SK-N-SH (cell line): ENCODE results near the gene SGSM2. TPM values are rescaled to one million over a fixed set of nuclear protein-coding genes. Genes with fewer than 3 reads are reported as not detected.

Experiments used
- CTCF ChIA-PET: fragments of 300-600, 350-600 bp; formaldehyde crosslinking; extraction: SDS; loops from one replicate; lab custom pipeline; 2021; lab: Yijun Ruan, JAX
- POLR2A ChIA-PET: fragments of 350-600 bp; sonication (Branson Sonifier 250); formaldehyde crosslinking; extraction: SDS; loops from one replicate; lab custom pipeline; 2020; ENCODE audit warnings: antibody characterized with exemption, inconsistent platforms; lab: Yijun Ruan, JAX
- DNase-seq: peaks from one replicate; pipeline ENCODE4 v3.0.0; 2012
- H2AFZ ChIP-seq: fragments of 200-600 bp; sonication (generic); 2 replicates; pipeline ENCODE4 v1.8.1; 2016; ENCODE audit warnings: antibody characterized with exemption, mild to moderate bottlenecking, low read depth
- H3F3A ChIP-seq: fragments of 200-600 bp; sonication (generic); replicated peaks from 2 replicates; pipeline ENCODE3; 2016; ENCODE audit warnings: antibody characterized with exemption, mild to moderate bottlenecking; ENCODE audit not compliant: insufficient read depth
- H3K27ac ChIP-seq, 2 experiments: fragments of 200-500 bp in 1 of 2; fragments of 200-600 bp in 1 of 2; sonication (Bioruptor generic) in 1 of 2; sonication (generic), shearing (Covaris generic) in 1 of 2; 2 replicates each; pipeline versions ENCODE4 v1.5.1 to v1.6.1; 2014 to 2016; ENCODE audit warnings: low read depth in 2 of 2, inconsistent platforms in 1 of 2, low read length in 1 of 2, mild to moderate bottlenecking in 1 of 2, mixed read lengths in 1 of 2
- H3K27me3 ChIP-seq: fragments of 200-600 bp; sonication (generic), shearing (Covaris generic); 2 replicates; pipeline ENCODE4 v1.6.1; 2016; ENCODE audit warnings: mixed run types; ENCODE audit not compliant: insufficient read depth
- H3K36me3 ChIP-seq, 2 experiments: fragments of 200-500 bp in 1 of 2; fragments of 200-600 bp in 1 of 2; sonication (Bioruptor generic) in 1 of 2; sonication (generic) in 1 of 2; replicated peaks in 1 of 2; 2 replicates each; pipeline versions ENCODE3 to v1.5.1; 2014 to 2016; ENCODE audit warnings: low read length in 1 of 2, mild to moderate bottlenecking in 1 of 2; ENCODE audit not compliant: insufficient read depth in 2 of 2, control insufficient read depth in 1 of 2
- H3K4me1 ChIP-seq, 2 experiments: fragments of 200-500 bp in 1 of 2; fragments of 200-600 bp in 1 of 2; sonication (Bioruptor generic) in 1 of 2; sonication (generic), shearing (Covaris generic) in 1 of 2; 2 replicates each; pipeline versions ENCODE4 v1.5.1 to v1.6.1; 2014 to 2016; ENCODE audit warnings: low read depth in 1 of 2, low read length in 1 of 2, mixed run types in 1 of 2; ENCODE audit not compliant: insufficient read depth in 2 of 2, control insufficient read depth in 1 of 2
- H3K4me2 ChIP-seq: fragments of 200-600 bp; sonication (generic), shearing (Covaris generic); 2 replicates; pipeline ENCODE4 v1.6.1; 2017; ENCODE audit warnings: mixed run types
- H3K4me3 ChIP-seq, 2 experiments: fragments of 200-500 bp in 1 of 2; fragments of 200-600 bp in 1 of 2; sonication (Bioruptor generic) in 1 of 2; sonication (generic), shearing (Covaris generic) in 1 of 2; 2 replicates each; pipeline versions ENCODE4 v1.5.1 to v1.8.1; 2014 to 2016; ENCODE audit warnings: low read depth in 2 of 2, inconsistent platforms in 1 of 2, low read length in 1 of 2, mild to moderate bottlenecking in 1 of 2, mixed read lengths in 1 of 2, moderate library complexity in 1 of 2
- H3K79me2 ChIP-seq: fragments of 200-600 bp; sonication (generic); 2 replicates; pipeline ENCODE4 v1.8.1; 2017; ENCODE audit warnings: mild to moderate bottlenecking; ENCODE audit not compliant: insufficient read depth
- H3K9ac ChIP-seq: fragments of 200-600 bp; sonication (generic); 2 replicates; pipeline ENCODE4 v1.6.1; 2017; ENCODE audit warnings: mixed run types
- H3K9me2 ChIP-seq: fragments of 200-600 bp; sonication (generic); 2 replicates; pipeline ENCODE4 v1.6.1; 2017; ENCODE audit warnings: mixed run types
- H3K9me3 ChIP-seq: fragments of 200-600 bp; sonication (generic); 2 replicates; pipeline ENCODE4 v1.6.1; 2017; ENCODE audit warnings: mixed run types, mild to moderate bottlenecking, moderate library complexity
- H4K20me1 ChIP-seq: fragments of 200-600 bp; sonication (generic); 2 replicates; pipeline ENCODE4 v1.6.1; 2017; ENCODE audit warnings: mild to moderate bottlenecking, mixed run types; ENCODE audit not compliant: insufficient read depth
- FOXJ3 ChIP-seq: sonication (generic); formaldehyde crosslinking; IDR thresholded peaks from 2 replicates; pipeline ENCODE4 v1.5.1; 2020; ENCODE audit warnings: mild to moderate bottlenecking, missing genetic modification reagents
- GATA2 ChIP-seq: sonication (generic); formaldehyde crosslinking; IDR thresholded peaks from 2 replicates; pipeline ENCODE4 v1.5.0; 2020; ENCODE audit warnings: mild to moderate bottlenecking, missing genetic modification reagents
- MAX ChIP-seq: IDR thresholded peaks from 2 replicates; pipeline ENCODE4 v1.4.0; 2012; ENCODE audit warnings: low read depth
- PBX3 ChIP-seq: IDR thresholded peaks from 2 replicates; pipeline ENCODE4; 2012
- POLR2AphosphoS5 ChIP-seq: IDR thresholded peaks from 2 replicates; pipeline ENCODE4 v1.6.1; 2012; ENCODE audit warnings: low read depth, low read length
- RFX5 ChIP-seq: IDR thresholded peaks from 2 replicates; pipeline ENCODE4 v1.6.1; 2012; ENCODE audit warnings: mild to moderate bottlenecking, improper control_type of control experiment, low read length
- RXRA ChIP-seq: IDR thresholded peaks from 2 replicates; pipeline ENCODE4 v1.4.0; 2012; ENCODE audit warnings: low read depth, mild to moderate bottlenecking, borderline replicate concordance
- SIN3A ChIP-seq: IDR thresholded peaks from 2 replicates; pipeline ENCODE4 v1.6.1; 2012; ENCODE audit warnings: low read depth, mild to moderate bottlenecking, low read length, moderate library complexity, borderline replicate concordance
- SMC3 ChIP-seq: IDR thresholded peaks from 2 replicates; pipeline ENCODE4 v1.6.1; 2012; ENCODE audit warnings: low read depth, low read length, improper control_type of control experiment
- TAF1 ChIP-seq: IDR thresholded peaks from 2 replicates; pipeline ENCODE4 v1.6.1; 2012; ENCODE audit warnings: low read depth, mild to moderate bottlenecking, low read length, moderate library complexity, borderline replicate concordance
- WGBS: methylation state at CpG from one replicate; pipeline ENCODE4 v1.1.6; 2017; ENCODE audit warnings: low lambda C conversion rate; 5-methylcytosine and 5-hydroxymethylcytosine counted together
- polyA plus RNA-seq, 3 experiments: library from polyadenylated mRNA; depleted of rRNA; stranded (reverse); fragments of >200 nt; gene quantifications; 2 replicates each; pipeline ENCODE4 v1.2.3, GENCODE V29; 2012
- TF ChIP-seq, protein P1 (sequence below): fragments of 150-350 bp; IDR thresholded peaks from 2 replicates; pipeline ENCODE4 v1.6.1; 2016; ENCODE audit warnings: mild to moderate bottlenecking, low read depth, low read length
- TF ChIP-seq, protein P2 (sequence below): fragments of 200-600 bp; sonication (generic); IDR thresholded peaks from 2 replicates; pipeline ENCODE4 v1.6.1; 2017; ENCODE audit warnings: antibody characterized with exemption, mild to moderate bottlenecking, moderate library complexity
- TF ChIP-seq, protein P3 (sequence below): IDR thresholded peaks from 2 replicates; pipeline ENCODE4 v1.4.0; 2012; ENCODE audit warnings: low read depth, borderline replicate concordance
- TF ChIP-seq, protein P4 (sequence below): IDR thresholded peaks from 2 replicates; pipeline ENCODE4 v1.6.1; 2012; ENCODE audit warnings: mild to moderate bottlenecking, low read depth, low read length, moderate library complexity

The SGSM2 gene
- polyA plus RNA-seq, 1 of the 3 experiments (the other 2 are of a cell fraction) = 85.9 TPM

GRCh38 chr17:2362881-2363280 lies 25.6 kb downstream of the SGSM2 start:
- Histone ChIP-seq H3K9me2 (no peaks in the 10 kb centered on the region), H3K4me1 (peaks cover 2 to 16% of the 10 kb centered on the region in 2 experiments; a peak in 2 of 4 replicates), H2AFZ (no peak overlapping the region)
- TF ChIP-seq, protein P1, sequence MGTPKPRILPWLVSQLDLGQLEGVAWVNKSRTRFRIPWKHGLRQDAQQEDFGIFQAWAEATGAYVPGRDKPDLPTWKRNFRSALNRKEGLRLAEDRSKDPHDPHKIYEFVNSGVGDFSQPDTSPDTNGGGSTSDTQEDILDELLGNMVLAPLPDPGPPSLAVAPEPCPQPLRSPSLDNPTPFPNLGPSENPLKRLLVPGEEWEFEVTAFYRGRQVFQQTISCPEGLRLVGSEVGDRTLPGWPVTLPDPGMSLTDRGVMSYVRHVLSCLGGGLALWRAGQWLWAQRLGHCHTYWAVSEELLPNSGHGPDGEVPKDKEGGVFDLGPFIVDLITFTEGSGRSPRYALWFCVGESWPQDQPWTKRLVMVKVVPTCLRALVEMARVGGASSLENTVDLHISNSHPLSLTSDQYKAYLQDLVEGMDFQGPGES = no peak
- TF ChIP-seq, protein P2, sequence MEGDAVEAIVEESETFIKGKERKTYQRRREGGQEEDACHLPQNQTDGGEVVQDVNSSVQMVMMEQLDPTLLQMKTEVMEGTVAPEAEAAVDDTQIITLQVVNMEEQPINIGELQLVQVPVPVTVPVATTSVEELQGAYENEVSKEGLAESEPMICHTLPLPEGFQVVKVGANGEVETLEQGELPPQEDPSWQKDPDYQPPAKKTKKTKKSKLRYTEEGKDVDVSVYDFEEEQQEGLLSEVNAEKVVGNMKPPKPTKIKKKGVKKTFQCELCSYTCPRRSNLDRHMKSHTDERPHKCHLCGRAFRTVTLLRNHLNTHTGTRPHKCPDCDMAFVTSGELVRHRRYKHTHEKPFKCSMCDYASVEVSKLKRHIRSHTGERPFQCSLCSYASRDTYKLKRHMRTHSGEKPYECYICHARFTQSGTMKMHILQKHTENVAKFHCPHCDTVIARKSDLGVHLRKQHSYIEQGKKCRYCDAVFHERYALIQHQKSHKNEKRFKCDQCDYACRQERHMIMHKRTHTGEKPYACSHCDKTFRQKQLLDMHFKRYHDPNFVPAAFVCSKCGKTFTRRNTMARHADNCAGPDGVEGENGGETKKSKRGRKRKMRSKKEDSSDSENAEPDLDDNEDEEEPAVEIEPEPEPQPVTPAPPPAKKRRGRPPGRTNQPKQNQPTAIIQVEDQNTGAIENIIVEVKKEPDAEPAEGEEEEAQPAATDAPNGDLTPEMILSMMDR = no peak
- TF ChIP-seq TAF1 = no peak
- no peak for TF ChIP-seq POLR2AphosphoS5
- TF ChIP-seq, protein P3, sequence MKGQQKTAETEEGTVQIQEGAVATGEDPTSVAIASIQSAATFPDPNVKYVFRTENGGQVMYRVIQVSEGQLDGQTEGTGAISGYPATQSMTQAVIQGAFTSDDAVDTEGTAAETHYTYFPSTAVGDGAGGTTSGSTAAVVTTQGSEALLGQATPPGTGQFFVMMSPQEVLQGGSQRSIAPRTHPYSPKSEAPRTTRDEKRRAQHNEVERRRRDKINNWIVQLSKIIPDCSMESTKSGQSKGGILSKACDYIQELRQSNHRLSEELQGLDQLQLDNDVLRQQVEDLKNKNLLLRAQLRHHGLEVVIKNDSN = no peak
- no peak for TF ChIP-seq RFX5
- TF ChIP-seq SMC3 = no peak
- no peak for TF ChIP-seq GATA2 (CRISPR knock-in tag)
- TF ChIP-seq, protein P4, sequence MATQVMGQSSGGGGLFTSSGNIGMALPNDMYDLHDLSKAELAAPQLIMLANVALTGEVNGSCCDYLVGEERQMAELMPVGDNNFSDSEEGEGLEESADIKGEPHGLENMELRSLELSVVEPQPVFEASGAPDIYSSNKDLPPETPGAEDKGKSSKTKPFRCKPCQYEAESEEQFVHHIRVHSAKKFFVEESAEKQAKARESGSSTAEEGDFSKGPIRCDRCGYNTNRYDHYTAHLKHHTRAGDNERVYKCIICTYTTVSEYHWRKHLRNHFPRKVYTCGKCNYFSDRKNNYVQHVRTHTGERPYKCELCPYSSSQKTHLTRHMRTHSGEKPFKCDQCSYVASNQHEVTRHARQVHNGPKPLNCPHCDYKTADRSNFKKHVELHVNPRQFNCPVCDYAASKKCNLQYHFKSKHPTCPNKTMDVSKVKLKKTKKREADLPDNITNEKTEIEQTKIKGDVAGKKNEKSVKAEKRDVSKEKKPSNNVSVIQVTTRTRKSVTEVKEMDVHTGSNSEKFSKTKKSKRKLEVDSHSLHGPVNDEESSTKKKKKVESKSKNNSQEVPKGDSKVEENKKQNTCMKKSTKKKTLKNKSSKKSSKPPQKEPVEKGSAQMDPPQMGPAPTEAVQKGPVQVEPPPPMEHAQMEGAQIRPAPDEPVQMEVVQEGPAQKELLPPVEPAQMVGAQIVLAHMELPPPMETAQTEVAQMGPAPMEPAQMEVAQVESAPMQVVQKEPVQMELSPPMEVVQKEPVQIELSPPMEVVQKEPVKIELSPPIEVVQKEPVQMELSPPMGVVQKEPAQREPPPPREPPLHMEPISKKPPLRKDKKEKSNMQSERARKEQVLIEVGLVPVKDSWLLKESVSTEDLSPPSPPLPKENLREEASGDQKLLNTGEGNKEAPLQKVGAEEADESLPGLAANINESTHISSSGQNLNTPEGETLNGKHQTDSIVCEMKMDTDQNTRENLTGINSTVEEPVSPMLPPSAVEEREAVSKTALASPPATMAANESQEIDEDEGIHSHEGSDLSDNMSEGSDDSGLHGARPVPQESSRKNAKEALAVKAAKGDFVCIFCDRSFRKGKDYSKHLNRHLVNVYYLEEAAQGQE = no peak
- TF ChIP-seq MAX = no peak
- TF ChIP-seq RXRA = no peak
- TF ChIP-seq PBX3 = no peak
- no peak for TF ChIP-seq SIN3A
- TF ChIP-seq FOXJ3 = no peak
- TF ChIP-seq, all 33 proteins: peak for 0
- no peak for DNase-seq
- no peak overlapping the region for H3K9ac ChIP-seq
- H3K27me3 ChIP-seq = no peaks in the 10 kb centered on the region
- CTCF ChIA-PET = interaction anchor here (1.7 to 26.4 kb wide), 3 partner anchors 10 to 46 kb away, joined by 7 to 654 read pairs (median 88); partner anchors contain the start of gene MNT
- no peak overlapping the region for H3K27ac ChIP-seq
- no peaks in the 10 kb centered on the region for H3F3A ChIP-seq
- 98% methylated on average over 12 of the region's 14 CpGs for WGBS
- no peak overlapping the region for H3K4me3 ChIP-seq
- peaks cover 0 to 49% of the 10 kb centered on the region in 2 experiments for H3K36me3 ChIP-seq
- H3K9me3 ChIP-seq = no peaks in the 10 kb centered on the region
- POLR2A ChIA-PET = no interaction called here
- no peak overlapping the region for H3K4me2 ChIP-seq
- peaks cover 3% of the 10 kb centered on the region; the same call in 1 of the 2 replicates for H3K79me2 ChIP-seq
- H4K20me1 ChIP-seq = peaks cover 23% of the 10 kb centered on the region
